ENCODE data around the gene SLC27A5. TPM values are rescaled to one million over a fixed set of nuclear protein-coding genes. Genes with fewer than 3 reads are reported as not detected.
"Not testable (repeated sequence)": the region's sequence is repeated elsewhere in the genome, so short reads cannot be mapped to it uniquely, and the experiment has no call there.

Gene SLC27A5
- total RNA-seq, 1 donor from 2014 or later: 4.1 TPM

DNA sequence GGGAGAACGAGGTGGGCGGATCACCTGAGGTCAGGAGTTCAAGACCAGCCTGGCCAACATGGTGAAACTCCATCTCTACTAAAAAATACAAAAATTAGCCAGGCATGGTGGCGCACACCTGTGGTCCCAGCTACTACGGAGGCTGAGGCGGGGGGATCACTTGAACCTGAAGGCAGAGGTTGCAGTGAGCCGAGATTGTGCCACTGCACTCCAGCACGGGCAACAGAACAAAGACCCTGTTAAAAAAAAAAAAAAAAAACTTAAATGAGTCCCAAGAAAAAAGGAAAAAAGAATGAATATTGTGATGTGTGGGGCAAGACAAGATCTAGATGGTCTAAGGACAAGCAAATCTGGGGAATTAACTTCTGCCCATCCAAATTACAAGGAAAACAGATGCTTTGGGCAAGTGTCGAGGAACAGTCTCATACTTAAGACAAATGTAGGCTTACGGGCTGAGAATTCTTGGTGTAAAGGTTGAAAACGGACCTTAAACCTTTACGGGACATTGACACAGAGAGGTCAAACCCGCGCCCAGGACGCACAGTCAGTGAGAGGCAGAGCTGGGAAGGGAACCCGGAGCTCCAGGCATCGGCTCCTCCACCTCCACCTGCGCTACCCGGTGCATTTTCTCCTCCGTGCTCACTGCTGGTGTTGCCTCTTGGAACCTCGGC lies 45.6 kb downstream of the SLC27A5 start:
- DNase-seq: no peak

DNA sequence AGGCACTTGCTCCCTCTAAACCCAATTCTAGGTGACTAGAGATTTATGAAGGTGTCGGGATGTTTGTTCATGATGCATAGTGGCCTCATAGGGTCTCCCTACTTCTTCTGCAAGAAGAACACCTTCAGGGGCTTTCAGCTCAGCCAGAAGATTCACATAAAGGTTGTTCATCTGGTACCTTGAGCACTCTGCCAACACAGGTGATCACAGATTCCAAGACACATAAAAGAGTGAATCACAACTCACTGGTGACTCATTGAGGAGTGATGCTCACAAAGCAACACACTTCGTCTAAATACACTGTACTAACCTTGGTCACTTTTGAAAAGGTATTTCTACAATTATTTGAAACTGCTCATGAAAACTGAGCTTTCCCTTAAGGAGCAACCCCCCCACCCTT lies 51.8 kb downstream of the SLC27A5 start:
- DNase-seq: no peak

DNA sequence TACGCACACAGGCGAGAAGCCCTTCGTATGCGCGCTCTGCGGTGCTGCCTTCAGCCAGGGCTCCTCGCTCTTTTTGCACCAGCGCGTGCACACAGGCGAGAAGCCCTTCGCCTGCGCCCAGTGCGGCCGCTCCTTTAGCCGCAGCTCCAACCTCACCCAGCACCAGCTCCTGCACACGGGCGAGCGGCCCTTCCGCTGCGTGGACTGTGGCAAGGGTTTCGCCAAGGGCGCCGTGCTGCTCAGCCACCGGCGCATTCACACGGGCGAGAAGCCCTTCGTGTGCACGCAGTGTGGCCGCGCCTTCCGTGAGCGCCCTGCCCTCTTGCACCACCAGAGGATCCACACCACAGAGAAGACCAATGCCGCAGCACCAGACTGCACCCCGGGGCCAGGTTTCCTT lies 55.7 kb downstream of the SLC27A5 start:
- DNase-seq: no peak

DNA sequence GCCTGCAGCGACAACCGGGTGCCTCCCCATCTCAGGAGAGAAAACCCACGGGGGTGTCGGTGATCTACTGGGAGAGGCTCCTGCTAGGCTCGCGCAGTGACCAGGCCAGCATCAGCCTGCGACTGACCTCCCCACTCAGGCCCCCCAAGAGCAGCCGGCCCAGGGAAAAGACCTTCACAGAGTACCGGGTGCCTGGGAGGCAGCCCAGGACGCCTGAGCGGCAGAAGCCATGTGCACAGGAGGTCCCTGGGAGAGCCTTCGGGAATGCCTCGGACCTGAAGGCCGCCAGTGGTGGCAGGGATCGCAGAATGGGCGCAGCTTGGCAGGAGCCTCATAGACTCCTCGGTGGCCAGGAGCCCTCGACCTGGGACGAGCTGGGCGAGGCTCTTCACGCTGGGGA lies 56.5 kb downstream of the SLC27A5 start:
- no peak for DNase-seq

DNA sequence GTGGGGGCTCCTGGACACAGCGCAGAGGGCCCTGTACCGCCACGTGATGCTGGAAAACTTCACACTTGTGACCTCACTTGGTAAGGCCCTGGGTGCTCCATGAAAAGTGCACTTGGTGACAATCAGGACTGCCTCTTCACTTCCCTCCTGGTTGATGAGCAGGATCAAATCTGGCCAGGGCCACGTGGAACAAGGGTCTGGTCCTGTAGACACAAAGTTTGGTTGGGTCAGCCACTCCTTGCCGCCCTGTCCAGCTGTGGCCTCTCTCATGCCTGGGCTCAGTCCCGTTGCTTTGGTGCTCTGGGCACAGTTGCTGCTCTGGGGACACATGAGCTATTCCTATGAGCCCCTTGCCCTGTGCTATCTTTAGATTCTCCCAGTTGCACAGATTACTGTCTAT lies 58.0 kb downstream of the SLC27A5 start:
- no peak for DNase-seq

DNA sequence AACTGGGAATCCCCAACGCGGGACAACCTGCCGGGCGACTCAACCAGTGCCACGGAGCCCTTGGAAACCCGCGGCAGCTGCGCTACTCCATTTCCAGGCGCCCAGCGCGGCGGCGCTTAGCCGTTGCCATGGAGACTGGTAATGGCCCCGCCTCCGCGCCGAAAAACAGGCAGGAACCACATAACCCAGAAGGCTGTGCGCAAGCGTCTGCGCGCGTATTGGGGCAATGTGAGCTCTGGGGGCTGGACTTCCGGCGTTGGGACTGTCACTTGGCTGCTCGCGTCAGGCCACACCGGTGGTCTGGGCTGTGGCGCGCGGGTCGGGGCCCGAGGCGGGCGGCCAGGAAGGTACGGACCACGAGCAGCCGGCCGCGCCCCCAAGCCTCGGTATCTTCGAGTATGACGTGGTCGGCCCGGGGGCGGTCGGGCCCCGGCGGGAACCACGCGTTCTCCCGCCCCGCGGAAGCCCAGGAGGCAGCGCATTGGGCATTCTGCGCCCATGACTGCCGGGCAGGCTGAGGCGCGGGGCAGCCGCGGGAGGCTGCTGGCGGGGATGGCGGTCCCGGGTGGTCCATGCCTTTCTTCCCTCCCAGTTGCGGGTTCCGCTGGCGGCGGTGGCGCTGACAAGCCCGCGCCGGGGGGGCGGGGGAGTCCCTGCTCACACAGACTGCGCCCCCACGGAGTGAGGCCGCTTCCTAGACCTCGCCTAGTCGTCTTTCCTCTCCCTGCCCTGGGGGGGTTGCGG lies 60.3 kb downstream of the SLC27A5 start, which contains the start of gene ZNF324B:
Gene ZNF324B (plus strand): TSS at position 265 of the 744 bp plus-strand sequence. CDS start 2,080 bp downstream, outside the sequence.
- peak; percentile 97 for DNase-seq

DNA sequence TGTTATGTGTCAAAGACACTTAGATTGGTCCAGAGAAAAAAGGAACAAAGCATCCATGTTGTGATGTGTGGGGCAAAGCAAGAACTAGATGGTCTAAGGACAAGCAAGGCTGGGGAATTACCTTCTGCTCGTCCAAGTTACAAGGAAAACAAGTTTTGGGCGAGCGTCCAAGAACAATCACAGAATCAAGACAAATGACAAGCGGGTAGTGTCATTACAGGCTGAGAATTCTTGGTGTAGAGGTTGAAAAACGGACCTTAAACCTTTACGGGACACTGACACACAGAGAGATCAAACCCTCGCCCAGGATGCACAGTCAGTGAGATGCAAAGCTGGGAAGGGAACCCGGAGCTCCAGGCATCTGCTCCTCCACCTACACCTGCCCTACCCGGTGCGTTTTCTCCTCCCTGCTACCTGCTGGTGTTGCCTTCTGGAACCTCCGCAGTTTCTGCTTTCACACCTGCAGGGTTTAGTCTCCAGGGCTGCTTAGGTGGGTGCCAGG lies 60.9 kb downstream of the SLC27A5 start:
- peak; percentile 17 for DNase-seq

DNA sequence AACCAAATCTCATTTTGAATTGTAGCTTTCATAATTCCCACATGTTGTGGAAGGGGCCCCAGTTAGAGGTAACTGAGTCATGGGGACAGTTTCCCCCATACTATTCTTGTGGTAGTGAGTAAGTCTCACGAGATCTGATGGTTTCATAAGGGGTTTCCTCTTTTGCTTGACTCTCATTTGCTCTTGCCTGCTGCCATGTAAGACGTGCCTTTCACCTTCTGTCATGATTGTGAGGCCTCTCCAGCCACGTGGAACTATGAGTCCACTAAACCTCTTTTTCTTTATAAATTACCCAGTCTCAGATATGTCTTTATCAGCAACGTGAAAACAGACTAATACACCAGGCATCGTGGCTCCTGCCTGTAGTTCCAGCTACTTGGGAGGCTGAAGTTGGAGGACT lies 61.8 kb downstream of the SLC27A5 start:
- not testable (repeated sequence) for DNase-seq

DNA sequence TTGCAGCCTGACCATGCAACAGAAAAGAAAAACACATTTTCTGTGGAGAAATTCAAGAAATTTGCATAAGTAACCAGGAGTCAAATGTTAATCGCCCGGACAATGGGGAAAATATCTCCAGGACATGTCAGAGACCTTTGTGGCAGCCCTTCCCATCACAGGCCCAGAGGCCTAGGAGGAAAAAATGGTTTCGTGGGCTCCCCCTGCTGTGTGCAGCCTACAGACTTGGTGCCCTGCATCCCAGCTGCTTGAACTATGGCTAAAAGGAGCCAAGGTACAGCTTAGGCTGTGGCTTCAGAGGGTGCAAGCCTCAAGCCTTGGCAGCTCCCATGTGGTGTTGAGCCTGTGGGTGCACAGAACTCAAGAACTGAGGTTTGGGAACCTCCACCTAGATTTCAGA lies 62.9 kb downstream of the SLC27A5 start:
- DNase-seq: not testable (repeated sequence)

Other genes starting within 250 kb of the SLC27A5 start
- gene ZNF8, start 233.0 kb downstream of the SLC27A5 start, total RNA-seq: 5.6 and 6.1 TPM in 2 replicates
- gene ERVK3-1, start 206.6 kb downstream of the SLC27A5 start, total RNA-seq: 24.1 and 31.8 TPM in 2 replicates
- gene ZSCAN22, start 185.0 kb downstream of the SLC27A5 start, total RNA-seq: 3.4 and 3.7 TPM in 2 replicates
- gene A1BG, start 158.5 kb downstream of the SLC27A5 start, total RNA-seq: 0.37 and 12.4 TPM in 2 replicates
- 1.3 and 2.9 TPM in 2 replicates for gene ZNF497, start 149.2 kb downstream of the SLC27A5 start, total RNA-seq
- 3.5 and 4.1 TPM in 2 replicates for gene ZNF837, start 131.0 kb downstream of the SLC27A5 start, total RNA-seq
- gene RPS5, start 124.7 kb downstream of the SLC27A5 start, total RNA-seq: 1,348 and 2,550 TPM in 2 replicates
- gene RNF225, start 116.3 kb downstream of the SLC27A5 start, total RNA-seq: not detected in 2 replicates
- gene ZNF584, start 103.3 kb downstream of the SLC27A5 start, total RNA-seq: 8.2 and 12.0 TPM in 2 replicates
- gene ZNF132, start 71.8 kb downstream of the SLC27A5 start, total RNA-seq: 7.5 and 7.6 TPM in 2 replicates
- gene ZNF324B, start 60.4 kb downstream of the SLC27A5 start, total RNA-seq: 7.8 and 8.2 TPM in 2 replicates
- 13.1 and 18.5 TPM in 2 replicates for gene ZNF324, start 44.9 kb downstream of the SLC27A5 start, total RNA-seq
- 7.1 and 7.6 TPM in 2 replicates for gene ZNF446, start 35.6 kb downstream of the SLC27A5 start, total RNA-seq
- 6.1 and 9.3 TPM in 2 replicates for gene ZBTB45, start 7.8 kb upstream of the SLC27A5 start, total RNA-seq
- gene TRIM28, start 32.1 kb upstream of the SLC27A5 start, total RNA-seq: 259 and 492 TPM in 2 replicates
- gene CHMP2A, start 43.1 kb upstream of the SLC27A5 start, total RNA-seq: 84.6 and 107 TPM in 2 replicates
- gene UBE2M, start 46.6 kb upstream of the SLC27A5 start, total RNA-seq: 58.9 and 67.6 TPM in 2 replicates
- gene MZF1, start 61.3 kb upstream of the SLC27A5 start, total RNA-seq: 14.5 and 15.8 TPM in 2 replicates

Measured in dermis blood vessel endothelial cell (primary cell).